H1 (cell line): ENCODE measurements around the gene PPFIBP2. TPM values are rescaled to one million over a fixed set of nuclear protein-coding genes. Genes with fewer than 3 reads are reported as not detected.
A peak's percentile ranks its signal among the peaks of the same experiment; 100 is the strongest.

Experiments used
- CTCF ChIA-PET: fragments of 300-600 bp; sonication (Branson Sonifier 250); formaldehyde crosslinking; loops from one replicate; lab custom pipeline; 2021; ENCODE audit not compliant: partially characterized antibody; lab: Charles Lee
- POLR2A ChIA-PET: fragments of 300-600 bp; sonication (Branson Sonifier 250); formaldehyde crosslinking; loops from one replicate; lab custom pipeline; 2021; ENCODE audit warnings: inconsistent platforms; ENCODE audit not compliant: partially characterized antibody; lab: Charles Lee
- DNase-seq, 2 experiments: peaks; one replicate each; pipeline versions ENCODE4 v3.0.0 to v3.0.0-alpha.2; 2010 to 2022; ENCODE audit warnings: low spot score in 2 of 2, low read depth in 1 of 2, mixed read lengths in 1 of 2
- FAIRE-seq: peaks from 2 replicates; lab custom pipeline; 2011; peaks lifted over from hg19 to GRCh38; lab: Jason Lieb, UNC
- H2AFZ ChIP-seq: 2 replicates; pipeline ENCODE4 v1.8.1; 2012; ENCODE audit warnings: low read length, inconsistent platforms
- H2AK5ac ChIP-seq: 2 replicates; pipeline ENCODE4 v1.6.1; 2013; ENCODE audit warnings: low read depth, low read length
- H2BK120ac ChIP-seq: replicated peaks from 2 replicates; pipeline ENCODE3; 2013; ENCODE audit warnings: low read depth, low read length, inconsistent platforms
- H2BK12ac ChIP-seq: 2 replicates; pipeline ENCODE4 v1.6.1; 2013; ENCODE audit warnings: low read depth, low read length
- H2BK15ac ChIP-seq: 2 replicates; pipeline ENCODE4 v1.6.1; 2013; ENCODE audit warnings: low read length
- H2BK20ac ChIP-seq: 2 replicates; pipeline ENCODE4 v1.6.1; 2013; ENCODE audit warnings: low read length
- H2BK5ac ChIP-seq: 2 replicates; pipeline ENCODE4 v1.6.1; 2013; ENCODE audit warnings: low read depth, low read length
- H3K14ac ChIP-seq: 2 replicates; pipeline ENCODE4 v1.6.1; 2013; ENCODE audit warnings: inconsistent platforms; ENCODE audit not compliant: insufficient read length
- H3K18ac ChIP-seq: 2 replicates; pipeline ENCODE4 v1.6.1; 2013; ENCODE audit warnings: low read length; ENCODE audit errors: extremely low read depth
- H3K23ac ChIP-seq: 2 replicates; pipeline ENCODE4 v1.6.1; 2013; ENCODE audit warnings: inconsistent platforms; ENCODE audit not compliant: insufficient read length
- H3K23me2 ChIP-seq: 2 replicates; pipeline ENCODE4 v1.6.1; 2013; ENCODE audit warnings: low read depth, low read length
- H3K27ac ChIP-seq: 2 replicates; pipeline ENCODE4 v1.6.1; 2011; ENCODE audit warnings: low read depth, low read length, inconsistent platforms
- H3K27me3 ChIP-seq, 4 experiments: replicated peaks in 1 of 4; 1 replicate in 1 of 4; 2 replicates in 3 of 4; pipeline versions ENCODE4 v1.6.1 to v1.8.1; 2011 to 2013; ENCODE audit warnings: low read length in 3 of 4, mild to moderate bottlenecking in 3 of 4, inconsistent platforms in 2 of 4, mixed read lengths in 2 of 4, moderate library complexity in 1 of 4; ENCODE audit not compliant: control insufficient read depth in 3 of 4, insufficient read depth in 3 of 4; ENCODE audit errors: extremely low read depth in 1 of 4
- H3K36me3 ChIP-seq, 4 experiments: 2 replicates each; pipeline versions ENCODE4 v1.6.1 to v1.8.1; 2011 to 2013; ENCODE audit warnings: mild to moderate bottlenecking in 4 of 4, low read length in 3 of 4, moderate library complexity in 2 of 4, control low read depth in 1 of 4, inconsistent platforms in 1 of 4; ENCODE audit not compliant: insufficient read depth in 4 of 4, control insufficient read depth in 2 of 4
- H3K4ac ChIP-seq: replicated peaks from 2 replicates; pipeline ENCODE3; 2013; ENCODE audit warnings: low read length, low read depth, mixed read lengths, inconsistent platforms; ENCODE audit not compliant: insufficient read length
- H3K4me1 ChIP-seq, 4 experiments: replicated peaks in 1 of 4; 1 replicate in 1 of 4; 2 replicates in 3 of 4; pipeline versions ENCODE4 v1.6.1 to v1.8.1; 2011 to 2013; ENCODE audit warnings: low read length in 3 of 4, inconsistent platforms in 2 of 4, mixed read lengths in 1 of 4; ENCODE audit not compliant: insufficient read depth in 4 of 4, control insufficient read depth in 3 of 4
- H3K4me2 ChIP-seq, 2 experiments: 2 replicates each; pipeline versions ENCODE4 v1.6.1 to v1.8.1; 2011 to 2013; ENCODE audit warnings: low read depth in 2 of 2, low read length in 2 of 2, control low read depth in 1 of 2, inconsistent platforms in 1 of 2, mild to moderate bottlenecking in 1 of 2; ENCODE audit not compliant: insufficient read depth in 1 of 2
- H3K4me3 ChIP-seq, 4 experiments: fragments of 200-600, 300-600 bp in 1 of 4; sonication (generic), shearing (Covaris generic), sonication (Bioruptor Twin) in 1 of 4; 2 replicates each; pipeline versions ENCODE4 v1.5.1 to v1.8.1; 2011 to 2016; ENCODE audit warnings: low read length in 4 of 4, low read depth in 3 of 4, control low read depth in 2 of 4, inconsistent platforms in 2 of 4, mild to moderate bottlenecking in 2 of 4, mixed read lengths in 1 of 4, moderate library complexity in 1 of 4; ENCODE audit not compliant: insufficient read depth in 2 of 4; ENCODE audit errors: extremely low read depth in 1 of 4
- H3K56ac ChIP-seq: replicated peaks from 2 replicates; pipeline ENCODE3; 2013; ENCODE audit warnings: low read depth, mild to moderate bottlenecking, mixed read lengths, low read length, inconsistent platforms; ENCODE audit not compliant: insufficient read length
- H3K79me1 ChIP-seq: 2 replicates; pipeline ENCODE4 v1.6.1; 2013; ENCODE audit warnings: low read depth, low read length, control low read depth
- H3K79me2 ChIP-seq, 2 experiments: 2 replicates each; pipeline versions ENCODE4 v1.6.1 to v1.8.1; 2012 to 2013; ENCODE audit warnings: low read length in 2 of 2, mild to moderate bottlenecking in 2 of 2, inconsistent platforms in 1 of 2; ENCODE audit not compliant: insufficient read depth in 2 of 2, control insufficient read depth in 1 of 2
- H3K9ac ChIP-seq, 4 experiments: replicated peaks in 1 of 4; 1 replicate in 1 of 4; 2 replicates in 3 of 4; pipeline versions ENCODE4 v1.6.1 to v1.8.1; 2011 to 2013; ENCODE audit warnings: low read depth in 3 of 4, low read length in 3 of 4, control low read depth in 2 of 4, mild to moderate bottlenecking in 2 of 4, moderate library complexity in 2 of 4, inconsistent platforms in 1 of 4; ENCODE audit errors: extremely low read depth in 1 of 4
- H3K9me3 ChIP-seq, 2 experiments: 2 replicates each; pipeline versions ENCODE4 v1.6.1 to v1.8.1; 2012 to 2013; ENCODE audit warnings: mild to moderate bottlenecking in 2 of 2, moderate library complexity in 2 of 2, control low read depth in 1 of 2, inconsistent platforms in 1 of 2, low read depth in 1 of 2, low read length in 1 of 2, mixed read lengths in 1 of 2; ENCODE audit not compliant: insufficient read depth in 2 of 2
- H4K20me1 ChIP-seq, 2 experiments: replicated peaks in 1 of 2; 2 replicates each; pipeline versions ENCODE3 to v1.8.1; 2011 to 2013; ENCODE audit warnings: inconsistent platforms in 2 of 2, low read length in 2 of 2, mild to moderate bottlenecking in 1 of 2; ENCODE audit not compliant: insufficient read depth in 2 of 2, control insufficient read depth in 1 of 2
- H4K5ac ChIP-seq: 2 replicates; pipeline ENCODE4 v1.6.1; 2013; ENCODE audit warnings: low read length, low read depth, mixed read lengths, inconsistent platforms; ENCODE audit not compliant: insufficient read length
- H4K8ac ChIP-seq: 2 replicates; pipeline ENCODE4 v1.8.0; 2013; ENCODE audit warnings: mild to moderate bottlenecking, moderate library complexity, low read length, inconsistent platforms; ENCODE audit not compliant: insufficient read depth; ENCODE audit errors: extremely low read depth
- H4K91ac ChIP-seq: replicated peaks from 2 replicates; pipeline ENCODE3; 2013; ENCODE audit warnings: low read length, mixed read lengths, inconsistent platforms; ENCODE audit not compliant: insufficient read length
- ATF3 ChIP-seq: IDR thresholded peaks from 2 replicates; pipeline ENCODE4 v1.6.1; 2011; ENCODE audit warnings: low read depth, mild to moderate bottlenecking, low read length; ENCODE audit not compliant: insufficient read depth
- CTCF ChIP-seq, 3 experiments: IDR thresholded peaks; 1 replicate in 2 of 3; 2 replicates in 1 of 3; pipeline versions ENCODE4 v1.5.1 to v1.6.1; 2011; ENCODE audit warnings: low read length in 3 of 3, mild to moderate bottlenecking in 3 of 3, inconsistent platforms in 2 of 3, low read depth in 1 of 3, moderate library complexity in 1 of 3; ENCODE audit not compliant: insufficient read depth in 1 of 3; ENCODE audit errors: control extremely low read depth in 1 of 3
- E2F6 ChIP-seq: IDR thresholded peaks from 2 replicates; pipeline ENCODE4 v1.6.1; 2012; ENCODE audit warnings: inconsistent platforms
- EGR1 ChIP-seq: IDR thresholded peaks from 2 replicates; pipeline ENCODE4 v1.6.1; 2011; ENCODE audit warnings: low read depth, low read length, borderline replicate concordance
- EZH2 ChIP-seq: fragments of 200-600 bp; sonication (generic); IDR thresholded peaks from 2 replicates; pipeline ENCODE4 v1.7.1; 2012; ENCODE audit warnings: low read depth, mild to moderate bottlenecking, moderate library complexity, low read length, inconsistent platforms; ENCODE audit not compliant: severe bottlenecking
- GTF2F1 ChIP-seq: IDR thresholded peaks from 2 replicates; pipeline ENCODE4 v1.6.1; 2012; ENCODE audit warnings: low read depth, low read length, improper control_type of control experiment, borderline replicate concordance
- POLR2A ChIP-seq, 2 experiments: IDR thresholded peaks; 1 replicate in 1 of 2; 2 replicates in 1 of 2; pipeline ENCODE4 v1.6.1; 2011; ENCODE audit warnings: low read depth in 2 of 2, low read length in 2 of 2, mild to moderate bottlenecking in 2 of 2; ENCODE audit errors: control extremely low read depth in 1 of 2
- RNF2 ChIP-seq: fragments of 200-900, 300-1000 bp; sonication (generic); IDR thresholded peaks from 2 replicates; pipeline ENCODE4 v1.7.1; 2016; ENCODE audit warnings: borderline replicate concordance, low read depth, mild to moderate bottlenecking, antibody characterized with exemption, low read length; ENCODE audit not compliant: poor library complexity, severe bottlenecking; ENCODE audit errors: missing control alignments
- SP4 ChIP-seq: IDR thresholded peaks from 2 replicates; pipeline ENCODE4 v1.6.1; 2012; ENCODE audit warnings: low read length, inconsistent platforms
- TBP ChIP-seq: IDR thresholded peaks from 2 replicates; pipeline ENCODE4 v1.6.1; 2011; ENCODE audit warnings: low read depth, low read length, improper control_type of control experiment
- WGBS, 2 experiments: shearing (Covaris generic) in 1 of 2; methylation state at CpG; one replicate each; pipeline versions ENCODE4 v1.1.6 to v1.1.7; 2013 to 2015; ENCODE audit warnings: low lambda C conversion rate in 2 of 2, mixed read lengths in 2 of 2, inconsistent platforms in 1 of 2, low coverage in 1 of 2, missing lambda C conversion rate in 1 of 2; ENCODE audit not compliant: insufficient replicate concordance in 2 of 2, insufficient coverage in 1 of 2, insufficient read length in 1 of 2; ENCODE audit errors: extremely low coverage in 1 of 2, missing lambda C conversion rate in 1 of 2; 5-methylcytosine and 5-hydroxymethylcytosine counted together
- polyA plus RNA-seq, 7 experiments: library from polyadenylated mRNA; depleted of rRNA in 3 of 7; stranded (reverse) in 5 of 7; unstranded in 2 of 7; fragments of >200 nt in 5 of 7; fragments of 200-250 nt in 2 of 7; gene quantifications; 1 replicate in 5 of 7; 2 replicates in 1 of 7; 4 replicates in 1 of 7; pipeline versions ENCODE4 v1.2.1 to v1.2.3, GENCODE V29; 2011 to 2013; ENCODE audit warnings: missing spikeins in 2 of 7, mixed read lengths in 2 of 7
- total RNA-seq: library from RNA; stranded (reverse); fragmentation: NEBNext Ultra II Directional; extraction: Animal tissue kit (Norgen Biotek cat#: 25700); gene quantifications from 2 replicates; pipeline ENCODE4 v1.2.1, GENCODE V29; 2021

PPFIBP2 gene
- total and polyA plus RNA-seq, 2 of the 8 experiments (the other 6 are each of a cell fraction or from before 2014, with no cell fraction given) = 5.5 to 9.8 TPM

- Histone ChIP-seq H3K27me3 (no peaks in the 10 kb centered on the region), H3K23me2 (no peaks in the 10 kb centered on the region), H3K4ac (no peak overlapping the region), H3K36me3 (no peaks in the 10 kb centered on the region), H2BK5ac (no peak overlapping the region), H3K27ac (no peak overlapping the region), H4K20me1 (no peaks in the 10 kb centered on the region), H3K56ac (no peak overlapping the region), H2AFZ (no peak overlapping the region), H2BK20ac (0 out of 2 replicates have a peak overlapping the region, but pooled peaks have one; percentile 40), H2AK5ac (no peak overlapping the region; the same call in 1 of the 2 replicates), H3K18ac (no peak overlapping the region), H3K4me2 (no peak overlapping the region), H2BK120ac (no peak overlapping the region), H2BK15ac (no peak overlapping the region), H3K9me3 (no peaks in the 10 kb centered on the region), H3K4me3 (no peak overlapping the region), H3K23ac (no peak overlapping the region), H4K91ac (no peak overlapping the region), H3K9ac (no peak overlapping the region), H3K79me1 (no peaks in the 10 kb centered on the region), H3K14ac (no peak overlapping the region), H4K5ac (no peak overlapping the region), H4K8ac (no peak overlapping the region), H3K79me2 (no peaks in the 10 kb centered on the region), H3K4me1 (peaks cover 0 to 5% (median 1%) of the 10 kb centered on the region in 4 experiments; a peak in 2 of 7 replicates), H2BK12ac (no peak overlapping the region)
- FAIRE-seq (no peak), DNase-seq (no peak)
- CTCF ChIA-PET = interaction anchor here (0.7 to 2.7 kb wide), 7 partner anchors 11 to 212 kb away, joined by 3 to 8 read pairs (median 3); partner anchors contain the start of gene PPFIBP2
- POLR2A ChIA-PET = interaction anchor here (0.8 to 1.9 kb wide), 2 partner anchors 10 to 19 kb away, joined by 3 to 4 read pairs; no protein-coding TSS in a partner anchor
- TF ChIP-seq EZH2 (no peak), RNF2 (no peak), EGR1 (no peak), ATF3 (no peak), SP4 (no peak), GTF2F1 (no peak), CTCF (IDR thresholded peaks at IDR 0.05; ENCODE audit: control extremely low read depth in 1 of 3, insufficient read depth in 1 of 3, low read depth in 1 of 3, low read length in 3 of 3) (no peak), POLR2A (IDR thresholded peaks at IDR 0.05; ENCODE audit: control extremely low read depth in 1 of 2, low read depth in 2 of 2, low read length in 2 of 2) (no peak), E2F6 (no peak), TBP (no peak)
- WGBS, 2 experiments = 79 to 100% methylated on average over 1 of the region's 1 CpG
Measured at GRCh38 chr11:7490535-7490934, 23.3 kb upstream of the PPFIBP2 start.
